Suprapubic skin (tissue), 4 donors: Measurements from ENCODE around the gene UTP25. TPM values are rescaled to one million over a fixed set of nuclear protein-coding genes. Genes with fewer than 3 reads are reported as not detected.
A peak's percentile ranks its signal among the peaks of the same experiment; 100 is the strongest.

Experiments
- DNase-seq, 2 donors: peaks; one replicate each; pipeline ENCODE4 v3.0.0-alpha.2; 2019; ENCODE audit warnings: low spot score in 2 of 2
- H3K27ac ChIP-seq: fragments of 200-600 bp; sonication (generic); one replicate; pipeline ENCODE4 v1.5.1; 2019
- H3K27me3 ChIP-seq: fragments of 200-600 bp; sonication (generic); one replicate; pipeline ENCODE4 v1.5.1; 2019
- H3K36me3 ChIP-seq: fragments of 200-600 bp; sonication (generic); one replicate; pipeline ENCODE4 v1.5.1; 2019
- H3K4me1 ChIP-seq: fragments of 200-600 bp; sonication (generic); one replicate; pipeline ENCODE4 v1.5.1; 2019
- H3K4me3 ChIP-seq: fragments of 200-600 bp; sonication (generic); one replicate; pipeline ENCODE4 v1.5.1; 2019; ENCODE audit warnings: mild to moderate bottlenecking
- H3K9me3 ChIP-seq: fragments of 200-600 bp; sonication (generic); one replicate; pipeline ENCODE4 v1.5.1; 2019
- EP300 ChIP-seq: sonication (generic); formaldehyde crosslinking; IDR thresholded peaks from one replicate; pipeline ENCODE4 v1.6.1; 2017; ENCODE audit warnings: antibody characterized with exemption
- POLR2A ChIP-seq, 2 donors: fragments of 450-650 bp; IDR thresholded peaks; one replicate each; pipeline ENCODE4 v1.6.1; 2017; ENCODE audit warnings: antibody characterized with exemption in 2 of 2, mild to moderate bottlenecking in 2 of 2, moderate library complexity in 2 of 2
- POLR2AphosphoS5 ChIP-seq, 3 donors: sonication (generic); formaldehyde crosslinking; IDR thresholded peaks; one replicate each; pipeline ENCODE4 v1.6.1; 2017; ENCODE audit warnings: antibody characterized with exemption in 3 of 3
- WGBS: methylation state at CpG from one replicate; pipeline ENCODE4 v1.1.5; 2018; 5-methylcytosine and 5-hydroxymethylcytosine counted together
- total RNA-seq, 4 donors: library from RNA; depleted of rRNA; stranded (reverse); fragments of >200 nt; gene quantifications; one replicate each; pipeline ENCODE4 v1.1.0, GENCODE V29; 2016
- TF ChIP-seq, protein P1 (sequence below), 2 donors: fragments of 200-600 bp in 1 of 2; fragments of 450-650 bp in 1 of 2; sonication (generic) in 1 of 2; IDR thresholded peaks; one replicate each; pipeline ENCODE4 v1.5.1; 2016 to 2019; ENCODE audit warnings: antibody characterized with exemption in 2 of 2, mild to moderate bottlenecking in 1 of 2, moderate library complexity in 1 of 2

Gene UTP25
- total RNA-seq, 4 donors from 2014 or later = 9.6 to 17.9 (median 11.6) TPM

DNA sequence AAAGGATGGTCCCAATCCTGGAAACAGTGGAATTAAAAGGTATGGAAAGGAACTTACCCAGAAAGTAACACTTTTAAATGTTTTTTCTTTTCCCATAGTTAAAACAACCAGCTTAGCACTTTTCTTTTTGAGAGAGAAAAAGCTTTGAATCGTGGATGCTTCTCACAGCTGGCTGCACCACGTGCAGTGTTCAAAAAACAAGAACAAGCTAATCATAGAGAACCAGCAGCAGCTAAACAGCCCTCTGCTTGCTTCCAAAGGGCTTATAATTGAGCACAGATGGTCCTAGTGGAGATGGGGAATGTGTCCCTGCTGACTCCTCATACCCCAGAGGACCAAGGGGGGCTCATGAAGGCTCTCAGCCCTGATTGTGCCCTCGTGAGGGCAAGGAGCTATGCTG, 26.4 kb downstream of the UTP25 start:
- Histone ChIP-seq H3K4me1 (no peaks in the 10 kb centered on the region), H3K9me3 (no peaks in the 10 kb centered on the region), H3K27ac (no peak overlapping the region), H3K27me3 (no peaks in the 10 kb centered on the region), H3K4me3 (no peak overlapping the region), H3K36me3 (peaks cover 50% of the 10 kb centered on the region)
- DNase-seq = no peak
- TF ChIP-seq, protein P1, sequence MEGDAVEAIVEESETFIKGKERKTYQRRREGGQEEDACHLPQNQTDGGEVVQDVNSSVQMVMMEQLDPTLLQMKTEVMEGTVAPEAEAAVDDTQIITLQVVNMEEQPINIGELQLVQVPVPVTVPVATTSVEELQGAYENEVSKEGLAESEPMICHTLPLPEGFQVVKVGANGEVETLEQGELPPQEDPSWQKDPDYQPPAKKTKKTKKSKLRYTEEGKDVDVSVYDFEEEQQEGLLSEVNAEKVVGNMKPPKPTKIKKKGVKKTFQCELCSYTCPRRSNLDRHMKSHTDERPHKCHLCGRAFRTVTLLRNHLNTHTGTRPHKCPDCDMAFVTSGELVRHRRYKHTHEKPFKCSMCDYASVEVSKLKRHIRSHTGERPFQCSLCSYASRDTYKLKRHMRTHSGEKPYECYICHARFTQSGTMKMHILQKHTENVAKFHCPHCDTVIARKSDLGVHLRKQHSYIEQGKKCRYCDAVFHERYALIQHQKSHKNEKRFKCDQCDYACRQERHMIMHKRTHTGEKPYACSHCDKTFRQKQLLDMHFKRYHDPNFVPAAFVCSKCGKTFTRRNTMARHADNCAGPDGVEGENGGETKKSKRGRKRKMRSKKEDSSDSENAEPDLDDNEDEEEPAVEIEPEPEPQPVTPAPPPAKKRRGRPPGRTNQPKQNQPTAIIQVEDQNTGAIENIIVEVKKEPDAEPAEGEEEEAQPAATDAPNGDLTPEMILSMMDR (IDR thresholded peaks at IDR 0.05) = no peak
- TF ChIP-seq POLR2A (IDR thresholded peaks at IDR 0.05) (no peak), EP300 (no peak), POLR2AphosphoS5 (IDR thresholded peaks at IDR 0.05) (no peak)
- 57% methylated on average over 3 of the region's 3 CpGs for WGBS

DNA sequence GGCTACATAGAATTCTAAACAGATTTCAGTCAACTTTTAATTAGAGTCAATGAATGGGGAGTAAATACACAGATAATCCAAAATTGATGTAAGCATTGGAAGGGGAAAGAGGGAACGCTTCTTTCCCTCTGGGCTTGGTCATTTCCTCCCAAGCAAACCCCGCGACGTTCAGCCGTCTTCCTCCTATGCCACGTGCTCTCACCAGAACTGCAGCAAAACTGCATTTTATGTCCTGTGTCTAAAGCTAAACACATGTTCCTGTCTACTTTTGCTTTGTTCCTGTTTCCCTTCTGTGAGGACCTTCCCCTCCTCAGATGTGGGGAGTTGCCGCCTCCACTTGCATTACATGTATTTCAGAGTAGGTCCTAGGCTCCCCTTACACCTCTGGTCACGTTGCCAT, 27.2 kb downstream of the UTP25 start:
- no peak for DNase-seq
- Histone ChIP-seq H3K36me3 (peaks cover 43% of the 10 kb centered on the region), H3K27me3 (no peaks in the 10 kb centered on the region), H3K4me1 (no peaks in the 10 kb centered on the region), H3K27ac (no peak overlapping the region), H3K4me3 (no peak overlapping the region), H3K9me3 (no peaks in the 10 kb centered on the region)
- TF ChIP-seq, protein P1 (IDR thresholded peaks at IDR 0.05) = no peak
- TF ChIP-seq POLR2A (IDR thresholded peaks at IDR 0.05) (no peak), EP300 (no peak), POLR2AphosphoS5 (IDR thresholded peaks at IDR 0.05) (no peak)
- 76% methylated on average over 8 of the region's 8 CpGs for WGBS

DNA sequence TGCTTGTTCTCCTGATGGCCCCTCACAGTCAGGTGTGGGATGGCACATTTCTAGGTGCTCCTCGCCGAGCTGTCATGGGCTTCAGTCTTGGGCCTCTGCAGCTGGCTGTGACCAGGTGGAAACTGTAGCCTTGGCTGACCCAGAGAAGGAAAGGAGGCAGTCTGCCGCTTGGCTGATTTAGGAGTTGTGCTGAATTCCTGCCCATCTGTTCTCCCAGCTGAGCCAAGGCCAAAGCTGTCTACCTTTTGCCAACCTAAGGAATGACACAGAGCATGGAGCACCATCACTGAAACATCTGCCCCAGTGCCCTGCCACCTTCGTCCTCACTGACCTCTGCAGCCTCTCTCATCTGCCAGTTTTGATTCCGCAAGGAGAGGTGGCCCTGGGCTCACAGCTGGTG, 27.9 kb downstream of the UTP25 start:
- no peak overlapping the region for H3K27ac ChIP-seq
- H3K36me3 ChIP-seq = peaks cover 39% of the 10 kb centered on the region
- H3K4me1 ChIP-seq = no peaks in the 10 kb centered on the region
- 86% methylated on average over 5 of the region's 5 CpGs for WGBS
- H3K4me3 ChIP-seq = no peak overlapping the region
- no peaks in the 10 kb centered on the region for H3K9me3 ChIP-seq
- TF ChIP-seq EP300 = no peak
- TF ChIP-seq POLR2AphosphoS5 (IDR thresholded peaks at IDR 0.05) = no peak
- TF ChIP-seq, protein P1 (IDR thresholded peaks at IDR 0.05) = no peak
- TF ChIP-seq POLR2A (IDR thresholded peaks at IDR 0.05) = no peak
- DNase-seq = no peak
- H3K27me3 ChIP-seq = no peaks in the 10 kb centered on the region

DNA sequence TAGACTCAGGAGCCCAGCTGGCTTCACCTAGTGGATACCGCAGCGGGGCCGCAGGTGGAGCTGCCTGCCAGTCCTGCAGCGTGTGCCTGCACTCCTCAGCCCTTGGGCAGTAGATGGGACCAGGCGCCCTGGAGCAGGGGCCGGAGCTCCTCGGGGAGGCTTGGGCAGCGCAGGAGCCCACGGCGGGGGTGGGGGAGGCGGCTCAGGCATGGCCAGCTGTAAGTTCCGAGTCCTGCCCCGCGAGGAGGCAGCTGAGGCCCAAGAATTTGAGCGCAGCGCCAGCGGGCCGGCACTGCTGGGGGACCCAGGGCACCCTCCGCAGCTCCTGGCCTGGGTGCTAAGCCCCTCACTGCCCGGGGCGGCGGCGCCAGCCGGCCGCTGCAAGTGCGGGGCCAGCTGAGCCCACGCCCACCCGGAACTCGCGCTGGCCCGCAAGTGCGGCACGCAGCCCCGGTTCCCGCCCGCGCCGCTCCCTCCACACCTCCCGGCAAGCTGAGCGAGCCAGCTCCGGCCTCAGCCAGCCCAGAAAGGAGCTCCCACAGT, 30.9 kb downstream of the UTP25 start:
- no peaks in the 10 kb centered on the region for H3K4me1 ChIP-seq
- WGBS = 99% methylated on average over 30 of the region's 41 CpGs
- peaks cover 3% of the 10 kb centered on the region for H3K27me3 ChIP-seq
- no peak overlapping the region for H3K27ac ChIP-seq
- H3K9me3 ChIP-seq = no peaks in the 10 kb centered on the region
- peaks cover 9% of the 10 kb centered on the region for H3K36me3 ChIP-seq
- TF ChIP-seq, protein P1 (IDR thresholded peaks at IDR 0.05) = no peak
- TF ChIP-seq POLR2A (IDR thresholded peaks at IDR 0.05) = no peak
- no peak for TF ChIP-seq POLR2AphosphoS5 (IDR thresholded peaks at IDR 0.05)
- TF ChIP-seq EP300 = no peak
- no peak for DNase-seq
- no peak overlapping the region for H3K4me3 ChIP-seq

DNA sequence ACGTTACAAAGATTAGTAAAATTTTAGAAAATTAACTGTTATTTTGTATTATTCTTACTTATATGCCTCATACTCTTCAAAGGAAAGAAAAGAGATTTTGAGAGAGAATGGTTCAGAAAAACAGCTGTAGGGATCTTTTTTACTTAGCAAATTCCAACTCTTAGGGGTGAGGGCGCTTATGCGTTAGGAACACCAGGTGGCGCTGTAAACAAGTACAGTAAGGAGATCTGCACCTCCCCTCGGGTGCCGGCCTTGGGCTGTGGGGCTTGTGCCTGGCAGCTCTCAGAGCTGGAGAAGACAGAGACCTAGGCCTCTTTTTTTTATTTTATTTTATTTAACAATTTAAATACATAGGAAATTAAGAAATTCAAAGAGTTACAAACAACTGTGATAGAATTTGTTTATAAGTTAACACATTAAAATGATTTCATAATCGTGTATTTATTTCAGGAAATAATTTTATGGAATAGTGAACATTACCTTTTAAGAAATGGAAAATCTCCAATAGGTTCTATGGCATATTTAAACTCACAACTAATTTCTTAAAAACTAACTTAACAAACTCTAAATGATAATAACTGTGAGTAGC, 32.6 kb downstream of the UTP25 start:
- Histone ChIP-seq H3K9me3 (no peaks in the 10 kb centered on the region), H3K27me3 (peaks cover 3% of the 10 kb centered on the region), H3K4me1 (no peaks in the 10 kb centered on the region), H3K36me3 (no peaks in the 10 kb centered on the region), H3K27ac (no peak overlapping the region), H3K4me3 (no peak overlapping the region)
- DNase-seq = peak; percentile 81 to 87
- WGBS = 13% methylated on average over 7 of the region's 7 CpGs
- TF ChIP-seq POLR2AphosphoS5 (IDR thresholded peaks at IDR 0.05) (no peak), POLR2A (IDR thresholded peaks at IDR 0.05) (no peak)
- TF ChIP-seq, protein P1 (IDR thresholded peaks at IDR 0.05) = peak; percentile 46 to 82
